IMR-90 (cell line): ENCODE measurements around the gene SRRM3. TPM values are rescaled to one million over a fixed set of nuclear protein-coding genes. Genes with fewer than 3 reads are reported as not detected.

Experiments
- RCOR1 ChIP-seq: IDR thresholded peaks from 2 replicates; pipeline ENCODE4 v1.6.1; 2012; ENCODE audit warnings: mild to moderate bottlenecking, low read length, improper control_type of control experiment; ENCODE audit not compliant: insufficient replicate concordance
- polyA plus RNA-seq, 3 experiments: library from polyadenylated mRNA; depleted of rRNA; stranded (reverse); fragments of >200 nt; gene quantifications; 2 replicates each; pipeline ENCODE4 v1.2.3, GENCODE V29; 2012; ENCODE audit warnings: low replicate concordance in 1 of 3
- total RNA-seq: library from RNA; depleted of rRNA; stranded (reverse); fragments of >200 nt; gene quantifications from 2 replicates; pipeline ENCODE4 v1.2.3, GENCODE V29; 2012
- TF ChIP-seq, protein P1 (sequence below): conservative IDR thresholded peaks from 2 replicates; pipeline ENCODE4 v1.5.1; 2012; ENCODE audit warnings: mild to moderate bottlenecking, low read depth, low read length, improper control_type of control experiment

Gene SRRM3
- total and polyA plus RNA-seq, 2 of the 4 experiments (the other 2 are of a cell fraction): 0.18 to 2.5 TPM

- TF ChIP-seq, protein P1, sequence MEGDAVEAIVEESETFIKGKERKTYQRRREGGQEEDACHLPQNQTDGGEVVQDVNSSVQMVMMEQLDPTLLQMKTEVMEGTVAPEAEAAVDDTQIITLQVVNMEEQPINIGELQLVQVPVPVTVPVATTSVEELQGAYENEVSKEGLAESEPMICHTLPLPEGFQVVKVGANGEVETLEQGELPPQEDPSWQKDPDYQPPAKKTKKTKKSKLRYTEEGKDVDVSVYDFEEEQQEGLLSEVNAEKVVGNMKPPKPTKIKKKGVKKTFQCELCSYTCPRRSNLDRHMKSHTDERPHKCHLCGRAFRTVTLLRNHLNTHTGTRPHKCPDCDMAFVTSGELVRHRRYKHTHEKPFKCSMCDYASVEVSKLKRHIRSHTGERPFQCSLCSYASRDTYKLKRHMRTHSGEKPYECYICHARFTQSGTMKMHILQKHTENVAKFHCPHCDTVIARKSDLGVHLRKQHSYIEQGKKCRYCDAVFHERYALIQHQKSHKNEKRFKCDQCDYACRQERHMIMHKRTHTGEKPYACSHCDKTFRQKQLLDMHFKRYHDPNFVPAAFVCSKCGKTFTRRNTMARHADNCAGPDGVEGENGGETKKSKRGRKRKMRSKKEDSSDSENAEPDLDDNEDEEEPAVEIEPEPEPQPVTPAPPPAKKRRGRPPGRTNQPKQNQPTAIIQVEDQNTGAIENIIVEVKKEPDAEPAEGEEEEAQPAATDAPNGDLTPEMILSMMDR: no peak
- no peak for TF ChIP-seq RCOR1
Measured at GRCh38 chr7:76316984-76317781, 115.5 kb downstream of the SRRM3 start (continued).
